ENCODE measurements around the gene LRRC28.

GRCh38 chr15:99427668-99428361 is 176.5 kb downstream of the LRRC28 start:
- TF ChIP-seq CTCF (IDR thresholded peaks at IDR 0.05; ENCODE audit: low read depth, low read length, poor library complexity, severe bottlenecking) = no peak
- no peak for TF ChIP-seq EZH2phosphoT487 (IDR thresholded peaks at IDR 0.05; ENCODE audit: borderline replicate concordance, low read length)

Measured in DOHH2 (cell line).